Esophagus squamous epithelium (tissue), 5 donors: ENCODE data around the gene PDE3A. TPM values are rescaled to one million over a fixed set of nuclear protein-coding genes. Genes with fewer than 3 reads are reported as not detected.

Experiments used
- DNase-seq: peaks from one replicate; lab custom pipeline; 2025; lab: John Stamatoyannopoulos, UW
- H3K27ac ChIP-seq, 4 donors: fragments of 200-600 bp; sonication (generic); one replicate each; pipeline ENCODE4 v1.5.1; 2016 to 2019; ENCODE audit warnings: mild to moderate bottlenecking in 1 of 4
- H3K27me3 ChIP-seq, 4 donors: fragments of 200-600 bp; sonication (generic); 1 replicate in 3 of 4; 2 replicates in 1 of 4; pipeline versions ENCODE4 v1.5.1 to v1.6.0; 2017 to 2021; ENCODE audit warnings: antibody characterized with exemption in 1 of 4
- H3K36me3 ChIP-seq, 3 donors: fragments of 200-600 bp; sonication (generic); one replicate each; pipeline ENCODE4 v1.5.1; 2016 to 2019
- H3K4me1 ChIP-seq, 3 donors: fragments of 200-600 bp; sonication (generic); one replicate each; pipeline ENCODE4 v1.5.1; 2017 to 2019
- H3K4me3 ChIP-seq, 4 donors: fragments of 200-600 bp; sonication (generic); 1 replicate in 3 of 4; 2 replicates in 1 of 4; pipeline ENCODE4 v1.5.1; 2016 to 2019; ENCODE audit warnings: mild to moderate bottlenecking in 2 of 4, moderate library complexity in 1 of 4
- H3K9me3 ChIP-seq, 3 donors: fragments of 200-600 bp; sonication (generic); one replicate each; pipeline ENCODE4 v1.5.1; 2016 to 2019
- POLR2A ChIP-seq, 4 donors: fragments of 450-650 bp; IDR thresholded peaks; one replicate each; pipeline ENCODE4 v1.6.1; 2017; ENCODE audit warnings: antibody characterized with exemption in 4 of 4, mild to moderate bottlenecking in 4 of 4, moderate library complexity in 3 of 4
- WGBS, 2 donors: methylation state at CpG; one replicate each; pipeline ENCODE4 v1.1.5; 2018; 5-methylcytosine and 5-hydroxymethylcytosine counted together
- intact Hi-C: fragments of 100-400 bp; cut with DNase I; formaldehyde crosslinking; loops from one replicate; pipeline ENCODE4 v1.15.0; 2022
- total RNA-seq, 4 donors: library from RNA; depleted of rRNA; stranded (reverse); fragments of >200 nt; gene quantifications; one replicate each; pipeline ENCODE4 v1.1.0, GENCODE V29; 2016
- TF ChIP-seq, protein P1 (sequence below), 6 experiments: fragments of 450-650 bp in 4 of 6; fragments of 200-600 bp in 2 of 6; sonication (generic) in 2 of 6; IDR thresholded peaks; one replicate each; pipeline ENCODE4 v1.5.1; 2016 to 2019; ENCODE audit warnings: antibody characterized with exemption in 6 of 6, mild to moderate bottlenecking in 4 of 6, moderate library complexity in 4 of 6
- donor health status: DM: yes; HTN: yes; CAD: no.

Gene PDE3A
- total RNA-seq, 4 donors from 2014 or later: 0.30 to 5.5 (median 3.1) TPM

- H3K27ac ChIP-seq: peak overlapping the region; percentile 62 to 94 (median 86)
- intact Hi-C loops: no loop called here
- H3K4me3 ChIP-seq: peak overlapping the region; percentile 38 to 78 (median 68)
- TF ChIP-seq, protein P1, sequence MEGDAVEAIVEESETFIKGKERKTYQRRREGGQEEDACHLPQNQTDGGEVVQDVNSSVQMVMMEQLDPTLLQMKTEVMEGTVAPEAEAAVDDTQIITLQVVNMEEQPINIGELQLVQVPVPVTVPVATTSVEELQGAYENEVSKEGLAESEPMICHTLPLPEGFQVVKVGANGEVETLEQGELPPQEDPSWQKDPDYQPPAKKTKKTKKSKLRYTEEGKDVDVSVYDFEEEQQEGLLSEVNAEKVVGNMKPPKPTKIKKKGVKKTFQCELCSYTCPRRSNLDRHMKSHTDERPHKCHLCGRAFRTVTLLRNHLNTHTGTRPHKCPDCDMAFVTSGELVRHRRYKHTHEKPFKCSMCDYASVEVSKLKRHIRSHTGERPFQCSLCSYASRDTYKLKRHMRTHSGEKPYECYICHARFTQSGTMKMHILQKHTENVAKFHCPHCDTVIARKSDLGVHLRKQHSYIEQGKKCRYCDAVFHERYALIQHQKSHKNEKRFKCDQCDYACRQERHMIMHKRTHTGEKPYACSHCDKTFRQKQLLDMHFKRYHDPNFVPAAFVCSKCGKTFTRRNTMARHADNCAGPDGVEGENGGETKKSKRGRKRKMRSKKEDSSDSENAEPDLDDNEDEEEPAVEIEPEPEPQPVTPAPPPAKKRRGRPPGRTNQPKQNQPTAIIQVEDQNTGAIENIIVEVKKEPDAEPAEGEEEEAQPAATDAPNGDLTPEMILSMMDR (IDR thresholded peaks at IDR 0.05): no peak
- no peaks in the 10 kb centered on the region for H3K36me3 ChIP-seq
- H3K27me3 ChIP-seq: peaks cover 0 to 25% (median 0%) of the 10 kb centered on the region in 4 donors
- WGBS, 2 donors: 22 to 26% methylated on average over 2 to 3 of the region's 3 CpGs
- DNase-seq: no peak
- H3K4me1 ChIP-seq: peaks cover 6 to 27% (median 11%) of the 10 kb centered on the region in 3 donors
- H3K9me3 ChIP-seq: no peaks in the 10 kb centered on the region
Observed at GRCh38 chr12:20367583-20368113, 689 bp upstream of the PDE3A start.

GRCh38 chr12:20368651-20369304, 441 bp downstream of the PDE3A start:
- intact Hi-C loops: no loop called here
- Histone ChIP-seq H3K4me3 (peak overlapping the region; percentile 38 to 78 (median 68)), H3K27me3 (peaks cover 0 to 25% (median 0%) of the 10 kb centered on the region in 4 donors), H3K9me3 (no peaks in the 10 kb centered on the region), H3K4me1 (peaks cover 6 to 27% (median 11%) of the 10 kb centered on the region in 3 donors), H3K27ac (peak overlapping the region; percentile 62 to 94 (median 86)), H3K36me3 (no peaks in the 10 kb centered on the region)
- TF ChIP-seq, protein P1 (IDR thresholded peaks at IDR 0.05): no peak
- no peak for TF ChIP-seq POLR2A (IDR thresholded peaks at IDR 0.05)
- 0 to 2% methylated on average over 16 to 28 of the region's 50 CpGs for WGBS, 2 donors
- no peak for DNase-seq

DNA sequence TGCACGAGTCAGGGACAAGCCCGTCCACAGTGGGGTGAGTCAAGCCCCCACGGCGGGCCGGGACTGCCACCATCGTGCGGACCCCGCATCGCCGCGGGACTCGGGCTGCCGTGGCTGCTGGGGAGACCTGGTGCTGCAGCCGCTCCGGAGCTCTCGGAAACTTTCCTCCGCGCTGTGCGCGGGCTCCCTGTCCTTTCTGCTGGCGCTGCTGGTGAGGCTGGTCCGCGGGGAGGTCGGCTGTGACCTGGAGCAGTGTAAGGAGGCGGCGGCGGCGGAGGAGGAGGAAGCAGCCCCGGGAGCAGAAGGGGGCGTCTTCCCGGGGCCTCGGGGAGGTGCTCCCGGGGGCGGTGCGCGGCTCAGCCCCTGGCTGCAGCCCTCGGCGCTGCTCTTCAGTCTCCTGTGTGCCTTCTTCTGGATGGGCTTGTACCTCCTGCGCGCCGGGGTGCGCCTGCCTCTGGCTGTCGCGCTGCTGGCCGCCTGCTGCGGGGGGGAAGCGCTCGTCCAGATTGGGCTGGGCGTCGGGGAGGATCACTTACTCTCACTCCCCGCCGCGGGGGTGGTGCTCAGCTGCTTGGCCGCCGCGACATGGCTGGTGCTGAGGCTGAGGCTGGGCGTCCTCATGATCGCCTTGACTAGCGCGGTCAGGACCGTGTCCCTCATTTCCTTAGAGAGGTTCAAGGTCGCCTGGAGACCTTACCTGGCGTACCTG, 1.1 kb downstream of the PDE3A start:
- H3K27me3 ChIP-seq: peaks cover 0 to 25% (median 0%) of the 10 kb centered on the region in 4 donors
- no peaks in the 10 kb centered on the region for H3K36me3 ChIP-seq
- TF ChIP-seq POLR2A (IDR thresholded peaks at IDR 0.05): peak in 2 of 4 donors; percentile 25 to 49
- TF ChIP-seq, protein P1 (IDR thresholded peaks at IDR 0.05): peak in 2 of 6 experiments; percentile 13 to 19
- peak overlapping the region; percentile 61 to 94 (median 86) for H3K27ac ChIP-seq
- H3K4me3 ChIP-seq: peak overlapping the region; percentile 38 to 78 (median 68)
- WGBS, 2 donors: 0% methylated on average over 1 to 3 of the region's 63 CpGs
- DNase-seq: no peak
- H3K9me3 ChIP-seq: no peaks in the 10 kb centered on the region
- H3K4me1 ChIP-seq: peaks cover 6 to 27% (median 11%) of the 10 kb centered on the region in 3 donors
- intact Hi-C loops: no loop called here

- no peak for TF ChIP-seq POLR2A (IDR thresholded peaks at IDR 0.05)
- TF ChIP-seq, protein P1 (IDR thresholded peaks at IDR 0.05): no peak
- 1 to 8% methylated on average over 12 to 14 of the region's 21 CpGs for WGBS, 2 donors
- no peak for DNase-seq
- Histone ChIP-seq H3K36me3 (no peaks in the 10 kb centered on the region), H3K4me1 (peaks cover 6 to 27% (median 11%) of the 10 kb centered on the region in 3 donors), H3K9me3 (no peaks in the 10 kb centered on the region), H3K4me3 (peak overlapping the region; percentile 38 to 78 (median 68)), H3K27me3 (peaks cover 0 to 25% (median 0%) of the 10 kb centered on the region in 4 donors), H3K27ac (peak overlapping the region; percentile 61 to 94 (median 86))
- intact Hi-C loops: no loop called here
Observed at GRCh38 chr12:20370014-20370386, 1.7 kb downstream of the PDE3A start.
